Tibial artery (tissue), 4 donors: Measurements from ENCODE around the gene HSPA1A.

Experiments used
- DNase-seq, 2 donors: peaks; one replicate each; pipeline ENCODE4 v3.0.0-alpha.2; 2019
- H3K27ac ChIP-seq, 2 donors: fragments of 200-600 bp; sonication (generic) in 1 of 2; 1 replicate in 1 of 2; 2 replicates in 1 of 2; pipeline ENCODE4 v1.5.1; 2018 to 2019; ENCODE audit warnings: mild to moderate bottlenecking in 1 of 2
- H3K27me3 ChIP-seq, 2 donors: fragments of 200-600 bp; sonication (generic) in 1 of 2; one replicate each; pipeline versions ENCODE4 v1.5.1 to v1.6.0; 2016 to 2019
- H3K36me3 ChIP-seq, 3 donors: fragments of 200-600 bp; sonication (generic) in 2 of 3; one replicate each; pipeline ENCODE4 v1.5.1; 2016 to 2019; ENCODE audit warnings: mild to moderate bottlenecking in 2 of 3
- H3K4me1 ChIP-seq, 4 donors: fragments of 200-600 bp; sonication (generic) in 2 of 4; 1 replicate in 3 of 4; 2 replicates in 1 of 4; pipeline ENCODE4 v1.5.1; 2016 to 2019
- H3K4me3 ChIP-seq, 2 donors: fragments of 200-600 bp; sonication (generic) in 1 of 2; 1 replicate in 1 of 2; 2 replicates in 1 of 2; pipeline ENCODE4 v1.5.1; 2018 to 2019; ENCODE audit warnings: mild to moderate bottlenecking in 2 of 2
- H3K9me3 ChIP-seq, 3 donors: fragments of 200-600 bp; sonication (generic) in 1 of 3; one replicate each; pipeline ENCODE4 v1.5.1; 2016 to 2019
- intact Hi-C: fragments of 100-400 bp; cut with DNase I; formaldehyde crosslinking; loops from one replicate; pipeline ENCODE4 v1.15.0; 2023; ENCODE audit warnings: low total_unique reads
- TF ChIP-seq, protein P1 (sequence below), 2 experiments: fragments of 200-600 bp in 1 of 2; fragments of 450-650 bp in 1 of 2; IDR thresholded peaks; one replicate each; pipeline ENCODE4 v1.5.1; 2017 to 2019; ENCODE audit warnings: antibody characterized with exemption in 2 of 2, mild to moderate bottlenecking in 1 of 2, moderate library complexity in 1 of 2

HSPA1A gene

DNA sequence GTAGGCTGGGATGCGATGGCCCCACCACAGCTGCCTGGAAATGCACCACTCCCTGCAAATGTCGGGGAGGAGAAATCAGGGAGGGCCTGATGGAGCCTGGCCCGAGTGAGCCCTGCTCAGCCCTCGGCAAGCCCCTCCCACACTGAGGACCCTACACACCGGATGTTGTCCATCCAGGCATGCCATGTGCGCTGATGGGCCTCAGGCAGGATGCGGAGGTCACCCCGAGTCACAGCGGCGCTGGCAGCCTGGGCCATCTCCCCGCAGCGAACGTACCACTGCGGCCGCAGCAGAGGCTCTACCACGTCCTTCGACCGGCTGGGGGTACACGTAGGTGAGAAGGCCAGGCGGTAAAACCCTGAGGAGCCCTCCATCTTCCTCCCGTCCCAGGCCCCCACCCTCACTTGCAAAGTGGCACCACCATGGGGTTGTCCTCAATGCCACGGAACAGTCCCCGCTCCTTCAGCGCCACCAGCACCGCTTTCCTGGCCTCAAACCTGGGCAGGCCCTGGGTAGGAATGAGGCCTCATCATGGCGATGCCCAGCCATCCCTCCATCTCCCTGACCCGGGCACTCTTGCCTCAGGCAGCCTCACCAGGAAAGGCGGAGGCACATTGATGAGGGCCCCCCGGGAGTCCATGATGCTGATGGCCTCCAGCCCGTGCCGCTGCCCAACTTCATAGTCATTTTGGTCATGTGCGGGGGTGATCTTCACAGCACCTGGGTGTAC, 33.1 kb upstream of the HSPA1A start:
- H3K27ac ChIP-seq, result no peak overlapping the region
- TF ChIP-seq, protein P1, sequence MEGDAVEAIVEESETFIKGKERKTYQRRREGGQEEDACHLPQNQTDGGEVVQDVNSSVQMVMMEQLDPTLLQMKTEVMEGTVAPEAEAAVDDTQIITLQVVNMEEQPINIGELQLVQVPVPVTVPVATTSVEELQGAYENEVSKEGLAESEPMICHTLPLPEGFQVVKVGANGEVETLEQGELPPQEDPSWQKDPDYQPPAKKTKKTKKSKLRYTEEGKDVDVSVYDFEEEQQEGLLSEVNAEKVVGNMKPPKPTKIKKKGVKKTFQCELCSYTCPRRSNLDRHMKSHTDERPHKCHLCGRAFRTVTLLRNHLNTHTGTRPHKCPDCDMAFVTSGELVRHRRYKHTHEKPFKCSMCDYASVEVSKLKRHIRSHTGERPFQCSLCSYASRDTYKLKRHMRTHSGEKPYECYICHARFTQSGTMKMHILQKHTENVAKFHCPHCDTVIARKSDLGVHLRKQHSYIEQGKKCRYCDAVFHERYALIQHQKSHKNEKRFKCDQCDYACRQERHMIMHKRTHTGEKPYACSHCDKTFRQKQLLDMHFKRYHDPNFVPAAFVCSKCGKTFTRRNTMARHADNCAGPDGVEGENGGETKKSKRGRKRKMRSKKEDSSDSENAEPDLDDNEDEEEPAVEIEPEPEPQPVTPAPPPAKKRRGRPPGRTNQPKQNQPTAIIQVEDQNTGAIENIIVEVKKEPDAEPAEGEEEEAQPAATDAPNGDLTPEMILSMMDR (IDR thresholded peaks at IDR 0.05), result no peak
- no peak for DNase-seq
- intact Hi-C loops, result no loop called here
- peaks cover 0 to 3% (median 1%) of the 10 kb centered on the region in 4 donors for H3K4me1 ChIP-seq
- no peak overlapping the region for H3K4me3 ChIP-seq
- peaks cover 54 to 82% (median 79%) of the 10 kb centered on the region in 3 donors for H3K36me3 ChIP-seq
- H3K27me3 ChIP-seq, result no peaks in the 10 kb centered on the region
- H3K9me3 ChIP-seq, result no peaks in the 10 kb centered on the region

DNA sequence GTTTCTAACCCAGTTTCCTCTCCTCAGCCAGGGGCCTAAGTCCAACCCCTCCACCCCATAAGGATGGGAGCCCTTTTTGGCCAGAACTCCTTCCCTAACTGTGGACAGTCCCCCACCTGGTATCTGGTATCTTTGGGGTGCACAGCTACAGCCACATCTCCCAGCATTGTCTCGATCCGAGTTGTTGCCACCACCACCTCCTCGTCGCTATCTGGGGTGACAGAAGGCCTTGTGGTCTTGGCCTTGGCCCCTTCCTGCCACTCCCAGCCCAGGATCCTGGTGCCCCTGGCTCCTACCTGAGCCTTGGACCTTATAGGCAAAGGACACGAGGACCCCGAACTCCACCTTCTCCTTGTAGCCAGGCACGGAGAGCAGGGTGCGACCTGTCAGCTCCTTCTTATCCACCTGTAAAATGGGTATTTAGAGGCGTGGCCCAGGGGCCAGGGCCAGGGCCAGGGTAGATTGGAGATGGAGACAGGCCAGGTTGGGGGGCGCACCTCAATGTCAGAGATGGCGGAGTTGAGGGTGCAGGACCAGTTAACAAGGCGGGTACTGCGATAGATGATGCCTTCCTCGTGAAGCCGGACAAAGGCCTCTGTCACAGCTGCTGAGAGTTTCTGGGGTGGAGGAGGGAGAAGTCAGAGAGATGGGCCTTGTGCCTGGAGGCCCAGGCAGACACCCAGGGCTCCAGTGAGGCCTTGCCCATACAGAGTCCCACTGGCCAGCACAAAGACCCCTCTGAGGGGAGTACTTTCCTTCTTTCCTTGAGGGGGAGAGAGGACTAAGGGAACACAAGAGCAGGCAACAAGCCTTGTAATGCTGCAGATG, 31.0 kb upstream of the HSPA1A start:
- no peaks in the 10 kb centered on the region for H3K27me3 ChIP-seq
- peaks cover 56 to 77% (median 66%) of the 10 kb centered on the region in 3 donors for H3K36me3 ChIP-seq
- no peak for DNase-seq
- H3K27ac ChIP-seq, result no peak overlapping the region
- TF ChIP-seq, protein P1 (IDR thresholded peaks at IDR 0.05), result no peak
- intact Hi-C loops, result no loop called here
- H3K4me1 ChIP-seq, result no peaks in the 10 kb centered on the region
- no peak overlapping the region for H3K4me3 ChIP-seq
- no peaks in the 10 kb centered on the region for H3K9me3 ChIP-seq

DNA sequence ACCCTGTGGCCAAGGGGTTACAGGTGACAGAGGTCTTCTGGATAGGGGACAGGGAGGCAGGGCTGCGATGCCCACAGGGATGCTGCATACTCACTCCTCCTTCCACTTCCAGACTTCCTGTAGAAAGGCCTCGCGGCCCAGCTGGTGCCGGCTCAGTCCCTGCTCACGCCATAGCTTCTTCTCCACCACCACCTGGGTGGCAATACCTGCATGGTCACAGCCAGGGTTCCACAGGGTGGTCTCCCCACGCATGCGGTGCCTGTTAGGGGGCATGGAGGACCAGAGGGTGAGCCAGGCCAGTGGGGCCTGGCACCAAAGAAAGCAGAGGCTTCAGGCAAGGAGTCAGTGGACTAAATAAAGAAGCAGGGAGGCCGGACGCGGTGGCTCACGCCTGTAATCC, 29.9 kb upstream of the HSPA1A start:
- Histone ChIP-seq H3K36me3 (peaks cover 46 to 70% (median 55%) of the 10 kb centered on the region in 3 donors), H3K27ac (no peak overlapping the region), H3K4me1 (no peaks in the 10 kb centered on the region), H3K9me3 (no peaks in the 10 kb centered on the region), H3K27me3 (no peaks in the 10 kb centered on the region), H3K4me3 (no peak overlapping the region)
- TF ChIP-seq, protein P1 (IDR thresholded peaks at IDR 0.05), result no peak
- intact Hi-C loops, result no loop called here
- no peak for DNase-seq

DNA sequence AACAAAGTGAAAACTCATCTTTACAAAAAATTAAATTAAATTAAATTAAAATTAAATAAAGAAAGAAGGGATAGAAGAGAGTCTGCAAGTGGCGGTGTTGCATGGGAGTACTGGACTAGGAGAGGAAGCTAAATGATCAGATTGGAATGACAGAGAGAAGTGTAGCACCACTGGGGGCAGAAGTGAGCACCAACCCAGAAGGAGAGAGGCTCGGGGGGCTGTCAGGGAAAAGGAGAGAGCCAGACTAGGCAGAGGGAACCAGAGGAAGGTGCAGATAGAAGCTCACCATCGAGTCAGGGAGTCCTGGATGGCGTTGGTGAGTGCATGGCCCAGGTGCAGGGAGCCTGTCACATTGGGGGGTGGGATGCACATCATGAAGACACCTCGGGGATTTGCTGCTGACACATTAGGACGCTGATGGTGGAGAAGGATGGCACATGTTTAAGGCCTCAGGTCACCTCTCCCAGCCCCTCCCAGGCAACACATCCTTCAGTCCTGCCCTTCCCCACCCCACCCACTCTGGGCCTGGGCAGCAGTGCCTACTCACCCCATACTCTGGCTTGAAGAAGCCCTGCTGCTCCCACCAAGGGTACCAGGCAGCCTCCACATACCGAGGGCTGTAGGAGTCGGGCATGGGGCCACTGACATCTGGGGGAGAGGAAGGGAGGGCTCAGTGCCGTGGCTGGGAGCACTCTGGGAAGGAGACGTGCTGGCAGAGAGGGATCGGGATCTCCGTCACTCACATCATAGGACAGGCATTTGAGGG, 23.8 kb upstream of the HSPA1A start:
- H3K36me3 ChIP-seq, result peaks cover 4 to 44% (median 10%) of the 10 kb centered on the region in 3 donors
- DNase-seq, result no peak
- TF ChIP-seq, protein P1 (IDR thresholded peaks at IDR 0.05), result peak; percentile 28 to 35
- no peak overlapping the region for H3K4me3 ChIP-seq
- H3K9me3 ChIP-seq, result no peaks in the 10 kb centered on the region
- no peaks in the 10 kb centered on the region for H3K27me3 ChIP-seq
- peaks cover 4 to 23% (median 18%) of the 10 kb centered on the region in 4 donors for H3K4me1 ChIP-seq
- no peak overlapping the region for H3K27ac ChIP-seq
- intact Hi-C loops, result loop anchor here (5.0 kb wide), 1 partner anchor 49 kb away; the partner anchor contains the start of gene MSH5

GRCh38 chr6:31792090-31792374, 23.3 kb upstream of the HSPA1A start:
- Histone ChIP-seq H3K27me3 (no peaks in the 10 kb centered on the region), H3K27ac (no peak overlapping the region), H3K9me3 (no peaks in the 10 kb centered on the region), H3K4me1 (peaks cover 4 to 24% (median 18%) of the 10 kb centered on the region in 4 donors), H3K36me3 (peaks cover 4 to 47% (median 10%) of the 10 kb centered on the region in 3 donors), H3K4me3 (no peak overlapping the region)
- TF ChIP-seq, protein P1 (IDR thresholded peaks at IDR 0.05), result no peak
- intact Hi-C loops, result loop anchor here (5.0 kb wide), 1 partner anchor 50 kb away; the partner anchor contains the start of gene MSH5
- no peak for DNase-seq
